Measurements from ENCODE around the gene ASIC4. TPM values are rescaled to one million over a fixed set of nuclear protein-coding genes. Genes with fewer than 3 reads are reported as not detected.

Gene ASIC4
- total and polyA plus RNA-seq, 12 donors = 0.15 to 0.43 (median 0.20) TPM; not detected in 7

- ATAC-seq = peak in 2 of 8 donors; percentile 5 to 23
- WGBS, 2 donors = 29 to 30% methylated on average over 8 of the region's 8 CpGs
- Histone ChIP-seq H3K4me3 (no peak overlapping the region), H3K4me1 (peaks cover 0 to 23% (median 3%) of the 10 kb centered on the region in 9 donors), H3K27me3 (no peaks in the 10 kb centered on the region), H3K36me3 (peaks cover 0 to 72% (median 6%) of the 10 kb centered on the region in 9 donors), H3K9me3 (no peaks in the 10 kb centered on the region), H3K27ac (no peak overlapping the region)
- no peak for DNase-seq
- intact Hi-C loops (cut with DNase I) = loop anchor here in 1 of 10 donors (10.0 kb wide), 1 partner anchor 75 kb away; no protein-coding TSS in a partner anchor
- TF ChIP-seq CTCF (IDR thresholded peaks at IDR 0.05) = peak; percentile 47 to 83 (median 74)
These were observed 46.0 kb downstream of the ASIC4 start for GRCh38 chr2:219560037-219560892.

- TF ChIP-seq CTCF (IDR thresholded peaks at IDR 0.05) = no peak
- H3K9me3 ChIP-seq = no peaks in the 10 kb centered on the region
- no peak overlapping the region for H3K4me3 ChIP-seq
- H3K27ac ChIP-seq = peak overlapping the region in 2 of 10 donors; percentile 10 to 36
- no peak for ATAC-seq
- H3K4me1 ChIP-seq = peaks cover 0 to 23% (median 3%) of the 10 kb centered on the region in 9 donors
- 73 to 74% methylated on average over 3 of the region's 3 CpGs for WGBS, 2 donors
- H3K27me3 ChIP-seq = no peaks in the 10 kb centered on the region
- intact Hi-C loops (cut with DNase I) = loop anchor here in 1 of 10 donors (10.0 kb wide), 1 partner anchor 74 kb away; no protein-coding TSS in a partner anchor
- DNase-seq = no peak
- peaks cover 0 to 69% (median 6%) of the 10 kb centered on the region in 9 donors for H3K36me3 ChIP-seq
These were observed 46.6 kb downstream of the ASIC4 start for GRCh38 chr2:219560893-219561178.

- Histone ChIP-seq H3K4me3 (no peak overlapping the region), H3K9me3 (no peaks in the 10 kb centered on the region), H3K36me3 (peaks cover 0 to 69% (median 11%) of the 10 kb centered on the region in 9 donors), H3K27me3 (no peaks in the 10 kb centered on the region), H3K4me1 (peaks cover 0 to 23% (median 3%) of the 10 kb centered on the region in 9 donors), H3K27ac (peak overlapping the region in 4 of 10 donors; percentile 2 to 58 (median 23))
- ATAC-seq (peak in 6 of 8 donors; percentile 11 to 61 (median 38)), DNase-seq (no peak)
- intact Hi-C loops (cut with DNase I) = loop anchor here in 1 of 10 donors (10.0 kb wide), 1 partner anchor 73 kb away; no protein-coding TSS in a partner anchor
- no peak for TF ChIP-seq CTCF (IDR thresholded peaks at IDR 0.05)
- WGBS, 2 donors = 65 to 67% methylated on average over 24 of the region's 24 CpGs
These were observed 47.1 kb downstream of the ASIC4 start for GRCh38 chr2:219561179-219562048.
